ENCODE data around the gene USPL1.
A peak's percentile ranks its signal among the peaks of the same experiment; 100 is the strongest.
"Not testable (repeated sequence)": the region's sequence is repeated elsewhere in the genome, so short reads cannot be mapped to it uniquely, and the experiment has no call there.

The USPL1 gene

GRCh38 chr13:30617315-30618185 is at the start of gene USPL1:
Gene USPL1, plus strand, starts transcription at chr13:30617920. Its CDS starts 3,221 bp downstream, at chr13:30621141.
- peak; percentile 65 for DNase-seq

GRCh38 chr13:30569901-30570576 is 47.7 kb upstream of the USPL1 start:
- DNase-seq = no peak

GRCh38 chr13:30570691-30571090 is 47.0 kb upstream of the USPL1 start:
- no peak for DNase-seq

GRCh38 chr13:30572859-30573275 is 44.9 kb upstream of the USPL1 start:
- no peak for DNase-seq

- DNase-seq = no peak
These were observed 41.2 kb upstream of the USPL1 start for GRCh38 chr13:30576528-30576927.

- no peak for DNase-seq
These were observed 40.3 kb upstream of the USPL1 start for GRCh38 chr13:30577401-30577852.

GRCh38 chr13:30580852-30581502 is 36.7 kb upstream of the USPL1 start:
- DNase-seq = no peak

GRCh38 chr13:30581582-30581981 is 36.1 kb upstream of the USPL1 start:
- no peak for DNase-seq

- DNase-seq = no peak
These were observed 33.5 kb upstream of the USPL1 start for GRCh38 chr13:30584051-30584731.

GRCh38 chr13:30585748-30586262 is 31.9 kb upstream of the USPL1 start:
- DNase-seq = no peak

GRCh38 chr13:30587231-30587630 is 30.5 kb upstream of the USPL1 start:
- DNase-seq = no peak

GRCh38 chr13:30587739-30588138 is 30.0 kb upstream of the USPL1 start:
- no peak for DNase-seq

GRCh38 chr13:30593001-30593400 is 24.7 kb upstream of the USPL1 start:
- no peak for DNase-seq

- DNase-seq = no peak
These were observed 17.2 kb upstream of the USPL1 start for GRCh38 chr13:30600496-30600895.

- no peak for DNase-seq
These were observed 15.9 kb upstream of the USPL1 start for GRCh38 chr13:30601836-30602235.

GRCh38 chr13:30605052-30605451 is 12.7 kb upstream of the USPL1 start:
- no peak for DNase-seq

GRCh38 chr13:30607186-30607585 is 10.5 kb upstream of the USPL1 start:
- DNase-seq = not testable (repeated sequence)

GRCh38 chr13:30607908-30608307 is 9.8 kb upstream of the USPL1 start:
- DNase-seq = no peak

GRCh38 chr13:30608364-30608763 is 9.4 kb upstream of the USPL1 start:
- DNase-seq = no peak

- no peak for DNase-seq
These were observed 7.4 kb upstream of the USPL1 start for GRCh38 chr13:30610311-30610710.

- no peak for DNase-seq
These were observed 2.2 kb upstream of the USPL1 start for GRCh38 chr13:30615481-30615865.

GRCh38 chr13:30615866-30616541 is 1.7 kb upstream of the USPL1 start:
- no peak for DNase-seq

All from NCI-H2081 treated with DMSO at 0.1 percent for 48 hours (cell line).